ENCODE results near the gene HAUS7.

- no peak for TF ChIP-seq EP300 (IDR thresholded peaks at IDR 0.05)
- TF ChIP-seq POLR2A (IDR thresholded peaks at IDR 0.05), result no peak
- TF ChIP-seq CTCF (IDR thresholded peaks at IDR 0.05), result no peak
These were observed 52.7 kb downstream of the HAUS7 start for GRCh38 chrX:153417637-153418036.
